IMR-90 (cell line): ENCODE data around the gene MAFF. TPM values are rescaled to one million over a fixed set of nuclear protein-coding genes. Genes with fewer than 3 reads are reported as not detected.

Experiments used
- ATAC-seq: fragments of 200-7000 bp; cut with Tn5 transposase; 2 replicates; pipeline ENCODE4 v1.9.1; 2020; ENCODE audit warnings: low read depth, mild to moderate bottlenecking, moderate library complexity
- BruUV-seq: library from RNA; stranded (reverse); fragments of 400-500 nt; replicated peaks from 2 replicates; lab custom pipeline; 2021; lab: Mats Ljungman, UMichigan
- CTCF ChIA-PET: fragments of 300-600 bp; formaldehyde crosslinking; extraction: SDS; loops from one replicate; lab custom pipeline; 2021; ENCODE audit warnings: antibody characterized with exemption; lab: Yijun Ruan, JAX
- POLR2A ChIA-PET: fragments of 300-600 bp; sonication (Branson Sonifier 250); formaldehyde crosslinking; loops from one replicate; lab custom pipeline; 2022; ENCODE audit warnings: antibody characterized with exemption; ENCODE audit not compliant: unreplicated experiment; lab: Charles Lee
- DNase-seq: peaks from one replicate; pipeline ENCODE4 v3.0.0; 2013
- H2AFZ ChIP-seq: replicated peaks from 2 replicates; pipeline ENCODE3; 2013; ENCODE audit warnings: low read length, mild to moderate bottlenecking; ENCODE audit not compliant: poor library complexity
- H2AK5ac ChIP-seq: 2 replicates; pipeline ENCODE4 v1.6.1; 2013; ENCODE audit warnings: low read depth, low read length, inconsistent platforms
- H2AK9ac ChIP-seq: replicated peaks from 2 replicates; pipeline ENCODE3; 2013; ENCODE audit warnings: mild to moderate bottlenecking, low read depth, low read length, moderate library complexity; ENCODE audit not compliant: poor library complexity
- H2BK120ac ChIP-seq: 2 replicates; pipeline ENCODE4 v1.6.1; 2013; ENCODE audit warnings: low read depth, low read length, inconsistent platforms
- H2BK15ac ChIP-seq: 3 replicates; pipeline ENCODE4 v1.6.1; 2013; ENCODE audit warnings: low read depth, low read length, inconsistent platforms
- H2BK20ac ChIP-seq: 2 replicates; pipeline ENCODE4 v1.6.1; 2013; ENCODE audit warnings: low read depth, mild to moderate bottlenecking, inconsistent platforms, low read length, moderate library complexity
- H2BK5ac ChIP-seq: 2 replicates; pipeline ENCODE4 v1.6.1; 2013; ENCODE audit warnings: mild to moderate bottlenecking, low read depth, low read length, inconsistent platforms; ENCODE audit not compliant: poor library complexity, severe bottlenecking
- H3K14ac ChIP-seq: replicated peaks from 2 replicates; pipeline ENCODE4 v1.6.1; 2013; ENCODE audit warnings: low read depth, low read length, inconsistent platforms
- H3K18ac ChIP-seq: 2 replicates; pipeline ENCODE4 v1.6.1; 2013; ENCODE audit warnings: low read depth, low read length, control low read depth
- H3K23ac ChIP-seq: 2 replicates; pipeline ENCODE4 v1.6.1; 2013; ENCODE audit warnings: low read depth, low read length, inconsistent platforms
- H3K27ac ChIP-seq: 2 replicates; pipeline ENCODE4 v1.5.1; 2013; ENCODE audit warnings: mild to moderate bottlenecking, control low read depth, low read length; ENCODE audit not compliant: insufficient read depth
- H3K27me3 ChIP-seq: 2 replicates; pipeline ENCODE4 v1.6.1; 2013; ENCODE audit warnings: low read length; ENCODE audit not compliant: control insufficient read depth, insufficient read depth
- H3K36me3 ChIP-seq: 2 replicates; pipeline ENCODE4 v1.6.1; 2013; ENCODE audit warnings: low read length, mixed read lengths; ENCODE audit not compliant: control insufficient read depth, insufficient read depth
- H3K4ac ChIP-seq: 2 replicates; pipeline ENCODE4 v1.6.1; 2013; ENCODE audit warnings: low read depth, low read length, inconsistent platforms
- H3K4me1 ChIP-seq: 2 replicates; pipeline ENCODE4 v1.6.1; 2013; ENCODE audit warnings: low read length, mixed read lengths; ENCODE audit not compliant: control insufficient read depth, insufficient read depth
- H3K4me2 ChIP-seq: 2 replicates; pipeline ENCODE4 v1.6.1; 2013; ENCODE audit warnings: low read depth, mild to moderate bottlenecking, control low read depth, low read length, moderate library complexity
- H3K4me3 ChIP-seq: 2 replicates; pipeline ENCODE4 v1.5.1; 2013; ENCODE audit warnings: low read depth, mild to moderate bottlenecking, control low read depth, low read length, moderate library complexity; ENCODE audit not compliant: insufficient read depth
- H3K56ac ChIP-seq: 2 replicates; pipeline ENCODE4 v1.6.1; 2013; ENCODE audit warnings: low read length, inconsistent platforms; ENCODE audit not compliant: insufficient read depth; ENCODE audit errors: extremely low read depth
- H3K79me1 ChIP-seq, 2 experiments: 2 replicates each; pipeline ENCODE4 v1.6.1; 2013; ENCODE audit warnings: low read length in 2 of 2, inconsistent platforms in 1 of 2, low read depth in 1 of 2
- H3K9ac ChIP-seq: 2 replicates; pipeline ENCODE4 v1.6.1; 2013; ENCODE audit warnings: low read depth, low read length, control low read depth
- H3K9me1 ChIP-seq: 2 replicates; pipeline ENCODE4 v1.6.1; 2013; ENCODE audit warnings: low read length, inconsistent platforms; ENCODE audit not compliant: insufficient read depth
- H3K9me3 ChIP-seq: 2 replicates; pipeline ENCODE4 v1.6.1; 2013; ENCODE audit warnings: low read length; ENCODE audit not compliant: control insufficient read depth, insufficient read depth
- H4K20me1 ChIP-seq: 2 replicates; pipeline ENCODE4 v1.6.1; 2013; ENCODE audit warnings: low read length, inconsistent platforms; ENCODE audit not compliant: insufficient read depth
- H4K5ac ChIP-seq: 2 replicates; pipeline ENCODE4 v1.6.1; 2013; ENCODE audit warnings: mild to moderate bottlenecking, low read depth, low read length, control low read depth
- H4K8ac ChIP-seq, 2 experiments: 2 replicates each; pipeline ENCODE4 v1.6.1; 2013; ENCODE audit warnings: low read depth in 2 of 2, low read length in 2 of 2, control low read depth in 1 of 2, inconsistent platforms in 1 of 2
- H4K91ac ChIP-seq: 2 replicates; pipeline ENCODE4 v1.6.1; 2013; ENCODE audit warnings: low read depth, low read length, inconsistent platforms; ENCODE audit not compliant: insufficient read depth
- BHLHE40 ChIP-seq: fragments of 150-350 bp; IDR thresholded peaks from 2 replicates; pipeline ENCODE4 v1.6.1; 2016; ENCODE audit warnings: mild to moderate bottlenecking, low read depth, low read length
- CEBPB ChIP-seq: IDR thresholded peaks from 2 replicates; pipeline ENCODE4 v1.6.1; 2012; ENCODE audit warnings: low read depth, low read length, improper control_type of control experiment
- CHD1 ChIP-seq: IDR thresholded peaks from 2 replicates; pipeline ENCODE4 v1.6.1; 2012; ENCODE audit warnings: low read depth, low read length, improper control_type of control experiment
- ELK1 ChIP-seq: fragments of 150-350 bp; IDR thresholded peaks from 2 replicates; pipeline ENCODE4 v1.6.1; 2016; ENCODE audit warnings: low read depth, mild to moderate bottlenecking, low read length, moderate library complexity, borderline replicate concordance
- FOS ChIP-seq: fragments of 150-350 bp; IDR thresholded peaks from 2 replicates; pipeline ENCODE4 v1.6.1; 2016; ENCODE audit warnings: low read depth, low read length
- MAFK ChIP-seq: IDR thresholded peaks from 2 replicates; pipeline ENCODE4 v1.6.1; 2012; ENCODE audit warnings: low read depth, low read length, improper control_type of control experiment
- MAZ ChIP-seq: IDR thresholded peaks from 2 replicates; pipeline ENCODE4 v1.6.1; 2012; ENCODE audit warnings: low read depth, mild to moderate bottlenecking, low read length, improper control_type of control experiment, moderate library complexity, borderline replicate concordance
- MXI1 ChIP-seq: IDR thresholded peaks from 2 replicates; pipeline ENCODE4 v1.6.1; 2012; ENCODE audit warnings: low read depth, mild to moderate bottlenecking, low read length, moderate library complexity, borderline replicate concordance
- NFE2L2 ChIP-seq: fragments of 150-350 bp; IDR thresholded peaks from 2 replicates; pipeline ENCODE4 v1.6.1; 2016; ENCODE audit warnings: low read depth, mild to moderate bottlenecking, low read length
- POLR2A ChIP-seq: IDR thresholded peaks from 2 replicates; pipeline ENCODE4 v1.6.1; 2012; ENCODE audit warnings: mild to moderate bottlenecking, low read depth, low read length
- RCOR1 ChIP-seq: IDR thresholded peaks from 2 replicates; pipeline ENCODE4 v1.6.1; 2012; ENCODE audit warnings: mild to moderate bottlenecking, low read length, improper control_type of control experiment; ENCODE audit not compliant: insufficient replicate concordance
- SMC3 ChIP-seq: fragments of 150-350 bp; IDR thresholded peaks from 2 replicates; pipeline ENCODE4 v1.6.1; 2016; ENCODE audit warnings: low read depth, mild to moderate bottlenecking, antibody characterized with exemption, low read length, moderate library complexity
- USF2 ChIP-seq: fragments of 150-350 bp; IDR thresholded peaks from 2 replicates; pipeline ENCODE4 v1.6.1; 2017; ENCODE audit warnings: mild to moderate bottlenecking, antibody characterized with exemption, low read length, low read depth
- WGBS, 2 experiments: methylation state at CpG; one replicate each; pipeline versions ENCODE4 v1.1.5 to v1.1.7; 2013; ENCODE audit warnings: missing lambda C conversion rate in 2 of 2; ENCODE audit not compliant: insufficient read length in 1 of 2; ENCODE audit errors: extremely low coverage in 2 of 2; 5-methylcytosine and 5-hydroxymethylcytosine counted together
- dilution Hi-C: fragments of 300-500 bp; cut with HindIII; formaldehyde crosslinking; loops from one replicate; pipeline ENCODE4 v1.14.3; 2018; ENCODE audit warnings: low sequenced_read_pairs; ENCODE audit not compliant: unreplicated experiment
- in situ Hi-C: fragments of 300-500 bp; cut with MboI; formaldehyde crosslinking; loops from 3 replicates; pipeline ENCODE4 v1.14.3; 2019; ENCODE audit warnings: low sequenced_read_pairs, inconsistent platforms, mixed read lengths
- intact Hi-C: fragments of 100-400 bp; cut with micrococcal nuclease; formaldehyde crosslinking; loops from 2 replicates; pipeline ENCODE4 v1.10.0; 2022
- polyA plus RNA-seq, 3 experiments: library from polyadenylated mRNA; depleted of rRNA; stranded (reverse); fragments of >200 nt; gene quantifications; 2 replicates each; pipeline ENCODE4 v1.2.3, GENCODE V29; 2012; ENCODE audit warnings: low replicate concordance in 1 of 3
- total RNA-seq: library from RNA; depleted of rRNA; stranded (reverse); fragments of >200 nt; gene quantifications from 2 replicates; pipeline ENCODE4 v1.2.3, GENCODE V29; 2012

Gene MAFF
- total and polyA plus RNA-seq, 2 of the 4 experiments (the other 2 are of a cell fraction) = 18.3 to 25.9 TPM

- Histone ChIP-seq H3K56ac (no peak overlapping the region), H3K27me3 (no peaks in the 10 kb centered on the region), H3K18ac (no peak overlapping the region), H3K4ac (no peak overlapping the region), H2BK120ac (no peak overlapping the region), H3K4me1 (peaks cover 17% of the 10 kb centered on the region), H3K4me2 (no peak overlapping the region), H2AK5ac (no peak overlapping the region), H3K9me1 (peaks cover 11% of the 10 kb centered on the region), H4K8ac (no peak overlapping the region), H3K9ac (no peak overlapping the region), H4K5ac (no peak overlapping the region), H3K4me3 (no peak overlapping the region), H2BK15ac (no peak overlapping the region; the same call in 2 of the 3 replicates), H4K91ac (no peak overlapping the region), H3K36me3 (no peaks in the 10 kb centered on the region), H2AFZ (no peak overlapping the region), H2AK9ac (no peak overlapping the region), H3K27ac (no peak overlapping the region), H3K23ac (no peak overlapping the region), H3K14ac (no peak overlapping the region), H3K9me3 (no peaks in the 10 kb centered on the region), H4K20me1 (no peaks in the 10 kb centered on the region), H2BK5ac (no peak overlapping the region), H3K79me1 (no peaks in the 10 kb centered on the region), H2BK20ac (no peak overlapping the region)
- DNase-seq (no peak), ATAC-seq (no peak)
- dilution Hi-C loops (no loop called here), in situ Hi-C loops (no loop called here), intact Hi-C loops (no loop called here)
- WGBS, 2 experiments = 100% methylated on average over 1 of the region's 3 CpGs; no CpG with 5 or more reads in 1 of the 2 experiments
- TF ChIP-seq USF2 (no peak), MXI1 (no peak), CEBPB (no peak), SMC3 (no peak), POLR2A (no peak), BHLHE40 (no peak), FOS (no peak), NFE2L2 (no peak), MAZ (no peak), ELK1 (no peak), CHD1 (no peak), RCOR1 (no peak), MAFK (no peak)
- ChIA-PET CTCF (no interaction called here), POLR2A (no interaction called here)
- no TSS peak for BruUV-seq
These were observed 12.7 kb upstream of the MAFF start for GRCh38 chr22:38189104-38189503.
